Measurements from ENCODE around the gene RC3H1. TPM values are rescaled to one million over a fixed set of nuclear protein-coding genes. Genes with fewer than 3 reads are reported as not detected.

Gene RC3H1
- total RNA-seq, 1 experiment from 2014 or later, result 29.2 TPM

DNA sequence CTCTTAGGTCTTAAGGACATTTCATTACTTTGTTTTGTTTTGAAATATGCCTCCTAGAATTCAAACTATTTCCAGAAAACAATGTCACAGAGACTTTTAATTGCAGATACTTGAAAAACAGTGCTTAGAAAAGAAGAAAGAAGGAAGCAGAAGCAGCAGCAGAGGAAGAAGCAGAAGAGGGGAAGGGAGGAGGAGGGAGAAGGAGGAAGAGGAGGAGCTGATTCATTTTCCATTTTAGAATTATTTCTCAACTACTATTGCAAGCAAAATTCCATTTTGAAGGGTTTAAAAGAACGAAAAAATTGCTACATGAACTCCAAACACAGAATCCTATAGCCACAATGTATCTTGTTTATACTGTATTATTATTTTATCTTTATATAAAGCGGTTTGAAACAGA, 13.9 kb downstream of the RC3H1 start:
- H3K36me3 Mint-ChIP-seq (ENCODE audit: insufficient read depth, unreplicated experiment), result peaks cover 26% of the 10 kb centered on the region
- Histone ChIP-seq H3K4me1 (no peaks in the 10 kb centered on the region), H3K27me3 (replicated peaks; ENCODE audit: control insufficient read depth, insufficient read depth, low read length) (no peaks in the 10 kb centered on the region), H3K4me3 (ENCODE audit: low read depth, low read length) (no peak overlapping the region), H3K9me3 (no peaks in the 10 kb centered on the region), H3K36me3 (ENCODE audit: control insufficient read depth, insufficient read depth, low read length) (no peaks in the 10 kb centered on the region)
- intact Hi-C loops (cut with micrococcal nuclease; ENCODE audit: unreplicated experiment), result no loop called here
- ChIA-PET POLR2A (no interaction called here), CTCF (no interaction called here)
- H3K4me1 Mint-ChIP-seq (ENCODE audit: low read depth, unreplicated experiment), result peaks cover 6% of the 10 kb centered on the region
- TF ChIP-seq, protein P1, sequence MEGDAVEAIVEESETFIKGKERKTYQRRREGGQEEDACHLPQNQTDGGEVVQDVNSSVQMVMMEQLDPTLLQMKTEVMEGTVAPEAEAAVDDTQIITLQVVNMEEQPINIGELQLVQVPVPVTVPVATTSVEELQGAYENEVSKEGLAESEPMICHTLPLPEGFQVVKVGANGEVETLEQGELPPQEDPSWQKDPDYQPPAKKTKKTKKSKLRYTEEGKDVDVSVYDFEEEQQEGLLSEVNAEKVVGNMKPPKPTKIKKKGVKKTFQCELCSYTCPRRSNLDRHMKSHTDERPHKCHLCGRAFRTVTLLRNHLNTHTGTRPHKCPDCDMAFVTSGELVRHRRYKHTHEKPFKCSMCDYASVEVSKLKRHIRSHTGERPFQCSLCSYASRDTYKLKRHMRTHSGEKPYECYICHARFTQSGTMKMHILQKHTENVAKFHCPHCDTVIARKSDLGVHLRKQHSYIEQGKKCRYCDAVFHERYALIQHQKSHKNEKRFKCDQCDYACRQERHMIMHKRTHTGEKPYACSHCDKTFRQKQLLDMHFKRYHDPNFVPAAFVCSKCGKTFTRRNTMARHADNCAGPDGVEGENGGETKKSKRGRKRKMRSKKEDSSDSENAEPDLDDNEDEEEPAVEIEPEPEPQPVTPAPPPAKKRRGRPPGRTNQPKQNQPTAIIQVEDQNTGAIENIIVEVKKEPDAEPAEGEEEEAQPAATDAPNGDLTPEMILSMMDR (IDR thresholded peaks at IDR 0.05; ENCODE audit: insufficient read depth in 1 of 2, low read depth in 1 of 2, low read length in 1 of 2, severe bottlenecking in 1 of 2, unreplicated experiment in 1 of 2), result no peak
- no TSS peak for BruUV-seq (replicated peaks)
- no peak overlapping the region for H3K27ac Mint-ChIP-seq (ENCODE audit: unreplicated experiment)
- no peaks in the 10 kb centered on the region for H3K27me3 Mint-ChIP-seq (ENCODE audit: insufficient read depth, unreplicated experiment)
- no peak for DNase-seq
- H3K9me3 Mint-ChIP-seq (ENCODE audit: unreplicated experiment), result no peaks in the 10 kb centered on the region
- no peak overlapping the region for H3K4me3 Mint-ChIP-seq (ENCODE audit: unreplicated experiment)

DNA sequence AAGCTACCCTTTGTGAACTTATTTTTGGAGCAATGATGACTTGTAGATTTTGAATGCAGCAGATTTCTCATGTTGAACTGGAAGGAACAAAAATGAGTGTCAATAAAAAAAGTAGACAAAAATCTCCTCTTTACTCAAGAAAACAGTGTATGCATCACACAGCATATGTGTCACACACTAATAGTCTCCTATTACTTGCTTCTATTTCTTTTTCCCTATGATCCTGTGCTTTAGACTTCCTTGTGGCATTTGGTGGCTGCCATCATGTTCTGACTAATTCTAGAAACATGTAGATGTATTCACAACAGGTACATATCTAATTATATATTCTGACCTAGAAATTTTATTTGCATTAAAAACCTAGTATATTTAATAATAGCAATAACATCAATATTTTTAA, 14.3 kb downstream of the RC3H1 start:
- peaks cover 6% of the 10 kb centered on the region for H3K4me1 Mint-ChIP-seq (ENCODE audit: low read depth, unreplicated experiment)
- H3K36me3 Mint-ChIP-seq (ENCODE audit: insufficient read depth, unreplicated experiment), result peaks cover 28% of the 10 kb centered on the region
- intact Hi-C loops (cut with micrococcal nuclease; ENCODE audit: unreplicated experiment), result no loop called here
- no peaks in the 10 kb centered on the region for H3K27me3 ChIP-seq (replicated peaks; ENCODE audit: control insufficient read depth, insufficient read depth, low read length)
- H3K9me3 Mint-ChIP-seq (ENCODE audit: unreplicated experiment), result no peaks in the 10 kb centered on the region
- DNase-seq, result no peak
- no peak overlapping the region for H3K4me3 Mint-ChIP-seq (ENCODE audit: unreplicated experiment)
- BruUV-seq (replicated peaks), result no TSS peak
- no peak overlapping the region for H3K27ac Mint-ChIP-seq (ENCODE audit: unreplicated experiment)
- no peak overlapping the region for H3K4me3 ChIP-seq (ENCODE audit: low read depth, low read length)
- ChIA-PET CTCF (no interaction called here), POLR2A (no interaction called here)
- no peaks in the 10 kb centered on the region for H3K4me1 ChIP-seq
- TF ChIP-seq, protein P1 (IDR thresholded peaks at IDR 0.05; ENCODE audit: insufficient read depth in 1 of 2, low read depth in 1 of 2, low read length in 1 of 2, severe bottlenecking in 1 of 2, unreplicated experiment in 1 of 2), result no peak
- H3K27me3 Mint-ChIP-seq (ENCODE audit: insufficient read depth, unreplicated experiment), result no peaks in the 10 kb centered on the region
- no peaks in the 10 kb centered on the region for H3K9me3 ChIP-seq
- no peaks in the 10 kb centered on the region for H3K36me3 ChIP-seq (ENCODE audit: control insufficient read depth, insufficient read depth, low read length)

DNA sequence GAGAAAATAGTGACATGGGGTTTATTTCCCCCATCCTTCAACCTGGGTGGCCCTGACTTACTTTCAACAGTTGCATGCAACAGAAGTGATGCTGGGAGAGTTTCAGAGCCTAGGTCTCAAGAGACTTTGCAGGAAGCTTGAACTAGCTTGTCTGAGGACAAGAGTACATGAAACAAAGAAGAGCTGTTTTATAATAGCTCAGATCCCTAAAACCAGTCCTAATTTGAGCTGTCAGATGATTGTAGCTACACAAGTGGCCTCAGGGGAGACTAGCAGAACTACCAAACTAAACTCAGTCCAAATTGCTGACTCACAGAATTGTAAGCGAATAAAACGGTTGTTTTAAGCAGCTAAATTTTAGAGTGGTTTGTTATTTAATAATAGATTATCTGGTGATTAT, 17.1 kb downstream of the RC3H1 start:
- H3K36me3 ChIP-seq (ENCODE audit: control insufficient read depth, insufficient read depth, low read length), result no peaks in the 10 kb centered on the region
- DNase-seq, result no peak
- ChIA-PET CTCF (interaction anchor here (0.5 to 1.0 kb wide), 2 partner anchors 16 to 19 kb away, joined by 4 to 6 read pairs; no protein-coding TSS in a partner anchor), POLR2A (no interaction called here)
- H3K9me3 ChIP-seq, result no peaks in the 10 kb centered on the region
- Mint-ChIP-seq H3K36me3 (ENCODE audit: insufficient read depth, unreplicated experiment) (peaks cover 14% of the 10 kb centered on the region), H3K4me1 (ENCODE audit: low read depth, unreplicated experiment) (peaks cover 6% of the 10 kb centered on the region), H3K9me3 (ENCODE audit: unreplicated experiment) (no peaks in the 10 kb centered on the region), H3K27ac (ENCODE audit: unreplicated experiment) (no peak overlapping the region), H3K27me3 (ENCODE audit: insufficient read depth, unreplicated experiment) (no peaks in the 10 kb centered on the region), H3K4me3 (ENCODE audit: unreplicated experiment) (no peak overlapping the region)
- TF ChIP-seq, protein P1 (IDR thresholded peaks at IDR 0.05; ENCODE audit: insufficient read depth in 1 of 2, low read depth in 1 of 2, low read length in 1 of 2, severe bottlenecking in 1 of 2, unreplicated experiment in 1 of 2), result no peak
- BruUV-seq (replicated peaks), result no TSS peak
- H3K4me3 ChIP-seq (ENCODE audit: low read depth, low read length), result no peak overlapping the region
- H3K4me1 ChIP-seq, result no peaks in the 10 kb centered on the region
- no peaks in the 10 kb centered on the region for H3K27me3 ChIP-seq (replicated peaks; ENCODE audit: control insufficient read depth, insufficient read depth, low read length)
- intact Hi-C loops (cut with micrococcal nuclease; ENCODE audit: unreplicated experiment), result no loop called here
